Choroid plexus epithelial cell (primary cell): ENCODE results near the gene SMTNL2.

Source experiments
- DNase-seq: peaks from one replicate; pipeline ENCODE4 v3.0.0-alpha.2; 2010; ENCODE audit warnings: low read depth
- H3K4me3 ChIP-seq: 2 replicates; pipeline ENCODE4 v1.5.1; 2011; ENCODE audit warnings: low read depth, mild to moderate bottlenecking, control low read depth, low read length, moderate library complexity
- CTCF ChIP-seq: conservative IDR thresholded peaks from 2 replicates; pipeline ENCODE4 v1.5.1; 2011; ENCODE audit warnings: low read depth, mild to moderate bottlenecking, control low read depth, inconsistent platforms, low read length, moderate library complexity

SMTNL2 gene

DNA sequence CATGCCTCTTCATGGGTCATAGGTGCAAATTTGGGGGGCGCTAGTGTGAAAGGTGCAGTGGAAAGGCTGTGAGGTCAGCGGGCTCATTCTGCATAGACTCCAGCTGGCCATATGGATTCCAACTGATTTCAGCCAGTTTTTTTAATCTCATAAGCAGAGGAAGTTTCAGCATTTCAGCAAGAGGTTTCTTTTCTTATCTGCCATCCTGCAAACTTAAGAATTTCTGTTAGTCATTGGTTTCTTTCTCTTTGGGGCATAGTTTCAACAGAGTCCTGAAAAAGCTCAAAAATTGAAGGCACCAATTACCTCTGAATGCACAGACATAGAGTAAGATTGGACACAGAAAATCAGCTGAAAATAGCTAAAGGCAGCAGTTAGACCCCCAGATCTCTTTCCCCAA lies 73.3 kb downstream of the SMTNL2 start:
- no peak for TF ChIP-seq CTCF
- H3K4me3 ChIP-seq: no peak overlapping the region
- peak; percentile 53 for DNase-seq
